T1000 (cell line): ENCODE results near the gene NUP160.
A peak's percentile ranks its signal among the peaks of the same experiment; 100 is the strongest.
"Not testable (repeated sequence)": the region's sequence is repeated elsewhere in the genome, so short reads cannot be mapped to it uniquely, and the experiment has no call there.

Experiments
- DNase-seq: peaks from one replicate; lab custom pipeline; 2025; ENCODE audit warnings: mixed read lengths; lab: John Stamatoyannopoulos, UW

NUP160 gene

GRCh38 chr11:47786373-47786772, 61.8 kb downstream of the NUP160 start:
- no peak for DNase-seq

GRCh38 chr11:47784785-47785381, 63.3 kb downstream of the NUP160 start:
- DNase-seq: no peak

DNA sequence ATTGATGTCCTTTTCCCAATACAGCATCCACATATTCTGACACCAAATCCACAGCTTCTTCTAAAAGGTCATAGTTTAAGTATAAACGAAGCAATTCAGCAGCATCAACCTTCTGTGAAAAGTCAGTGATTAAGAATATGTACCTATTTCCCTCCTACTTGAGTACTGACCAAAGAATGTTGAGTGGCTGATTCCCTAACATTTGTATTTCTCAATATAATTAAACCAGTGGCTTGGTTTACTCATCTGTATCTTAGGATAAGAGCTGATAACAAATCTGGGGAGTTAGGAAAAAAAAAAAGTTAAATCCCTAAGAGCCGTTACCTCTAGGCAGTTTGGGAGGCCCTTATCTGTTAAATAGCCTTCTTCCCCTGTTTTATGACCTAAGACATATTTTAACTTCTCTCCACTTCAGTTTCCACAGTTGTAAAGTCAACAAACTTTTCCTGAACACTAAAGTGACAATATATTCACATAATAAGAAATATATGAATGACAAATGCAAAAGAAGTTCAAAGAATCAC, 65.0 kb downstream of the NUP160 start:
- no peak for DNase-seq

DNA sequence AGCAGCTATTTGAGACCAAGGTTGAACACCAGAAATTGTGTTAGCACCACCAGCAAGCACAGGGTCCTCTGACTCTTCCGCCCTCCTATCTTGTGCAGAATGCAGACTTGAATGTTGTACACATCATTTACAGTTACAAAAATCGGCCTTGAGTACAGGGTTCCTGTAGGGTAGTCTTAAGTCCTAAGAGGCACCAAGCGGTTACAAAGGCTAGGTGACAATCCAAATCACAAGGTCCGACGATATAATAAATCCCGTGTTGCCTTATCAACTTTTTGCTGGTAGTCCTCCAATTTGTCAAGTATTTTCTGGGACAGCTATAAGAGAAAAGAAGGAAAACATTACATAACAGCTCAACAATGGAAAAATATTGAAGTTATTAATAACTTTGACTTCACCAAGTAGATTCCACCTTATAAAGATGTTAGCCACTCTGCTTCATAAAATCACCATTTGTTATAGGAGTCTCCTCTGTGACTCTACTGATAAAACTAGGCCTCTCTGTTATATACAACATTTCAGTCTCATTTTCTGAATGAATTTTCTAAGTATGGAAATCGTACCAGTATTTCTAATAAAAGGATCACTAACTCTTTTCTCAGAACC, 69.2 kb downstream of the NUP160 start:
- no peak for DNase-seq

GRCh38 chr11:47775240-47775869, 72.8 kb downstream of the NUP160 start:
- no peak for DNase-seq

GRCh38 chr11:47773882-47774281, 74.3 kb downstream of the NUP160 start:
- DNase-seq: no peak

DNA sequence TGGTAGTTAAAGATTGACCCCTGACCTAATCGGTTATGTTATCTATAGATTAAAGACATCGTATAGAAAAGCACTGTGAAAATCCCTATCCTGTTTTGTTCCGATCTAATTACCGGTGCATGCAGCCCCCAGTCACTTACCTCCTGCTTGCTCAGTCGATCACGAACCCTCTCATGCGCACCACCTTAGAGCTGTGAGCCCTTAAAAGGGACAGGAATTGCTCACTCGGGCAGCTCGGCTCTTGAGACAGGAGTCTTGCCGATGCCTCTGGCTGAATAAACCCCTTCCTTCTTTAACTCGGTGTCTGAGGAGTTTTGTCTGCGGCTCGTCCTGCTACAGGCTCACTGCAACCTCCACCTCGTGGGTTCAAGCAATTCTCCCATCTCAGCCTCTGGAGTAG, 78.6 kb downstream of the NUP160 start:
- DNase-seq: not testable (repeated sequence)

DNA sequence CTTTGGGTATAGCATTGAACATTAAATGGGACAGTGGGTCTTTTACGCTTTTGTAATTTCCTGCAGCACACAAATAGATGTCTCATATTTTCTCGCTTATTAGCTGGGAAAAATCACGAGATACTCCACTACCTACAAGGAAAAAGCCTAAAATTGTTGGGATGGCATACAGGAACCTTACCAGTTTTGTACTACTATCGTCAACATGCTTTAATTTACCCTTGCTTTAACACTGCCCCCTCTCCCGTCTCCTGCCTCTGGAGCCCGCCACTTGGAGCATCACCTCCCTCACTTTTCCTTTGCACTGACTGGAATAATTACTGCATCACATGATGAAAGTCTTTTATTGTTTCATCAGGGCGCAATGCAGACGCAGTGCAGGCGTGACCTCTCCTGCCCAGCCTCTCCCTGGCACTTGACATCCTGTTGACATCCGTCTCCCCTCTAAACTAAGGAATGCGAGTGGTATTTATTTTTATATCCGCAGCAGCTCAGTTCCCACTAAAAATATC, 80.0 kb downstream of the NUP160 start:
- DNase-seq: no peak

GRCh38 chr11:47766509-47767227, 81.5 kb downstream of the NUP160 start:
- DNase-seq: peak; percentile 6

DNA sequence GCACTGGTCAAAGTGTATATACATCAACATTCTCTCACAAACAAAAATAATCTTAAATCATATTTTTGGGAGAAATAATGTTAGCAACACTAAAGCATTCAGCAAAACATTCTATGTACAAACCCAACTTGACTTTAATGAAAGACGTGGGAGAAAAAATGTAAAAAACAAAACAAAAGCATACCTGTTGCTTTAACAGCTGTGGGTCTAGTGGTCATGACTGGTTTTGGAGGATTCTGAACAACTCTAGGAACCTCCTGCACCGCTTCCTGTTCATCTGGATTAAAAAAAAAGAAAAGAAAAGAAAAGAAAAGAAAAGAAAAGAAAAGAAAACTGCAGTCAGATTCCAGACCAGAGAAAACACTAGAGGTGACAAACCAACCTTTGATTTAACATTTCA, 83.1 kb downstream of the NUP160 start:
- DNase-seq: no peak

DNA sequence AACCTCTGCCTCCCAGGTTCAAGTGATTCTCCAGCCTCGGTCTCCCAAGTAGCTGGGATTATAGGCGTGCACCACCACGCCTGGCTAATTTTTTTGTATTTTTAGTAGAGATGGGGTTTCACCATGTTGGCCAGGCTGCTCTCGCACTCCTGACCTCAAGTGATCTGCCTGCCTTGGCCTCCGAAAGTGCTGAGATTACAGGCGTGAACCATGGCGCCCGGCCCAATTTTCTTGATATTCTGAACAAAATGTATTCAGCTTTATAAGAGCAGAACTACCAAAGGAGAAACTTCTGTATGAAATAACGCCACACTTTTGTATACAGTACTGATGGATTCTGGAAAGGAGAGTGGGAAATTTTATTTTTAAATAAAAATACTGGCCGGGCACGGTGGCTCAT, 88.9 kb downstream of the NUP160 start:
- not testable (repeated sequence) for DNase-seq

DNA sequence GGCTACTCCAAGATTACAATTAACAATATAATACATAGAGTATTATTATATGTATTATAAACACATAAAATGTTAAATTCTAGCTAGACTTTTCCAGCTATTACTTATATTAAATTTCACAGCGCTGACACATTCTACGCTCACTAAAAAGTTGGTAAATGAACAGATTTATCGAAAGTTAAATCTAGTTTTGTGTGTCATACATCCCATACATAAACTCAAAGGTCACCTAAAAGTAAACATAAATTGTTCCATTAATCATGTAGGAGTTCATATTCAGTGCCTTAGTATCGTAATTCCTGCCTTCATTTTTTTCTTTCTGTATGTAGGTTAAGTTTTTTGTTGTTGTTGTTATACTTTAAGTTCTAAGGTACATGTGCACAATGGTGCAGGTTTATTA, 91.9 kb downstream of the NUP160 start:
- DNase-seq: no peak

DNA sequence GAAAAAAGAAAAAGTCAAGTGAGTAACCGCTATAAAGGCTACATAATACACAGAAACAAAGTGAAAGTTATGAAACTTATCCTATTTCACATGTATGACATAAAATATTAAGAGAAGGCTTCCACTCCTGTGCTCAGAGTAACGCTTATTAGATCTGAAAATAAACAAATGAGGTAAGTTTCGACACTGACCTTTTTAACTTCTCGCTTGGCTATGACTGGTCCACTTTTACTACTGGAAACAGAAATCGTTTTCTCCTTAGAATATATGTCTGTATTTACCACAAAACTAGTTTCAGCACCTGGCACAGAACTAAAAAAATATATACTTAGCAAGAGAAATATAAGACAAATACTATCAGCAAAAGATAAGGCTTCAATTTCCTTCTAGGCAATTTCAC, 97.4 kb downstream of the NUP160 start:
- DNase-seq: no peak

- DNase-seq: not testable (repeated sequence)
These were observed 105.7 kb downstream of the NUP160 start for GRCh38 chr11:47742494-47742893.

GRCh38 chr11:47737817-47738216, 110.3 kb downstream of the NUP160 start:
- not testable (repeated sequence) for DNase-seq

GRCh38 chr11:47732271-47732670, 115.9 kb downstream of the NUP160 start:
- DNase-seq: no peak

DNA sequence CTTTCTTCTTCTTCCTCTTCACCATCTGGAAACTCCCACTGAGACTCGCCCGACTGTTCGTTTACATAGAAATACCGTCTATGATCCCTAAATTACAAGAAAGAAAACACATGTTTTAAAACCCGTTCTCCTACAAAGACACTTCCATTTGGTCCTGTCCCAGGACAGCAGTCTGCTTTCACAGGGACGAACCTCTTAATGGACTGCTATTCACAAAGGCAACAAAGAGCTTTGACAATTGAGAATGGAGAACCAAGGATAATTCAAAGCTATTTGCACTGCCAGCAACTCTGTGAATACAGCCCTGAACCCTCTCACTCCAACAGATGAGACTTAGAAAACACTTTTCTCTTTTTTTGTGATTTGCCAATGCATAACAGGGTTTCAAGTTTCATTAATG, 116.7 kb downstream of the NUP160 start:
- DNase-seq: no peak
